Osteoblast (primary cell): ENCODE measurements around the gene SHISA4. TPM values are rescaled to one million over a fixed set of nuclear protein-coding genes. Genes with fewer than 3 reads are reported as not detected.

ENCODE experiments used
- DNase-seq: peaks from one replicate; pipeline ENCODE4 v3.0.0; 2011; ENCODE audit warnings: low spot score, mixed read lengths; ENCODE audit not compliant: insufficient read length; ENCODE audit errors: missing footprints
- H2AFZ ChIP-seq: 2 replicates; pipeline ENCODE4 v1.6.0; 2011; ENCODE audit warnings: mild to moderate bottlenecking, low read length
- H3K27ac ChIP-seq: 2 replicates; pipeline ENCODE4 v1.5.1; 2011; ENCODE audit warnings: mild to moderate bottlenecking, low read depth, low read length, moderate library complexity
- H3K27me3 ChIP-seq: 2 replicates; pipeline ENCODE4 v1.6.0; 2012; ENCODE audit warnings: mild to moderate bottlenecking, control low read depth, inconsistent platforms, low read length, moderate library complexity; ENCODE audit not compliant: insufficient read depth
- H3K36me3 ChIP-seq: 2 replicates; pipeline ENCODE4 v1.5.1; 2011; ENCODE audit warnings: mild to moderate bottlenecking, low read length, control low read depth, moderate library complexity; ENCODE audit not compliant: insufficient read depth
- H3K4me1 ChIP-seq: 2 replicates; pipeline ENCODE4 v1.5.1; 2011; ENCODE audit warnings: mild to moderate bottlenecking, low read length, control low read depth, moderate library complexity; ENCODE audit not compliant: insufficient read depth
- H3K4me2 ChIP-seq: 2 replicates; pipeline ENCODE4 v1.6.0; 2011; ENCODE audit warnings: mild to moderate bottlenecking, low read length; ENCODE audit not compliant: insufficient read depth
- H3K4me3 ChIP-seq: fragments of 200-600 bp; sonication (generic); 3 replicates; pipeline ENCODE4 v1.5.1; 2012; ENCODE audit warnings: mild to moderate bottlenecking, low read length, inconsistent platforms; ENCODE audit not compliant: insufficient read depth
- H3K79me2 ChIP-seq: 2 replicates; pipeline ENCODE4 v1.6.0; 2012; ENCODE audit warnings: mild to moderate bottlenecking, low read length, control low read depth, inconsistent platforms; ENCODE audit not compliant: insufficient read depth
- H3K9me3 ChIP-seq: 2 replicates; pipeline ENCODE4 v1.5.1; 2011; ENCODE audit warnings: low read depth, low read length, control low read depth
- H4K20me1 ChIP-seq: 2 replicates; pipeline ENCODE4 v1.6.0; 2012; ENCODE audit warnings: mild to moderate bottlenecking, low read length, control low read depth; ENCODE audit not compliant: insufficient read depth
- CTCF ChIP-seq: IDR thresholded peaks from 2 replicates; pipeline ENCODE4 v1.5.1; 2011; ENCODE audit warnings: mild to moderate bottlenecking, low read depth, low read length, moderate library complexity; ENCODE audit errors: extremely low read depth
- total RNA-seq: library from RNA; depleted of rRNA; stranded (reverse); fragments of >200 nt; gene quantifications from 2 replicates; pipeline ENCODE4 v1.2.3, GENCODE V29; 2012

Gene SHISA4
- total RNA-seq, 1 donor: 25.3 TPM

GRCh38 chr1:201895913-201896807 is 7.5 kb downstream of the SHISA4 start:
- no peak overlapping the region for H2AFZ ChIP-seq
- H3K27ac ChIP-seq: peak overlapping the region; percentile 2
- H3K4me3 ChIP-seq: no peak overlapping the region
- H3K4me2 ChIP-seq: peak overlapping the region; percentile 46
- peak; percentile 97 for DNase-seq
- H3K4me1 ChIP-seq: peaks cover 25% of the 10 kb centered on the region
- no peaks in the 10 kb centered on the region for H3K27me3 ChIP-seq
- H3K79me2 ChIP-seq: no peaks in the 10 kb centered on the region
- peaks cover 18% of the 10 kb centered on the region for H3K36me3 ChIP-seq
- no peaks in the 10 kb centered on the region for H3K9me3 ChIP-seq
- peak; percentile 94 for TF ChIP-seq CTCF
- no peaks in the 10 kb centered on the region for H4K20me1 ChIP-seq

GRCh38 chr1:201896951-201897391 is 8.3 kb downstream of the SHISA4 start:
- H3K4me2 ChIP-seq: no peak overlapping the region
- no peaks in the 10 kb centered on the region for H3K9me3 ChIP-seq
- no peaks in the 10 kb centered on the region for H4K20me1 ChIP-seq
- no peaks in the 10 kb centered on the region for H3K27me3 ChIP-seq
- peak; percentile 89 for DNase-seq
- H3K4me1 ChIP-seq: peaks cover 27% of the 10 kb centered on the region
- H3K27ac ChIP-seq: peak overlapping the region; percentile 2
- H3K4me3 ChIP-seq: no peak overlapping the region
- no peak overlapping the region for H2AFZ ChIP-seq
- peaks cover 18% of the 10 kb centered on the region for H3K36me3 ChIP-seq
- no peaks in the 10 kb centered on the region for H3K79me2 ChIP-seq
- peak; percentile 8 for TF ChIP-seq CTCF

- no peaks in the 10 kb centered on the region for H3K9me3 ChIP-seq
- peaks cover 40% of the 10 kb centered on the region for H3K4me1 ChIP-seq
- H3K27ac ChIP-seq: no peak overlapping the region
- peaks cover 18% of the 10 kb centered on the region for H3K36me3 ChIP-seq
- H4K20me1 ChIP-seq: no peaks in the 10 kb centered on the region
- H3K27me3 ChIP-seq: no peaks in the 10 kb centered on the region
- DNase-seq: no peak
- no peak overlapping the region for H3K4me2 ChIP-seq
- TF ChIP-seq CTCF: no peak
- no peak overlapping the region for H2AFZ ChIP-seq
- H3K79me2 ChIP-seq: no peaks in the 10 kb centered on the region
- no peak overlapping the region for H3K4me3 ChIP-seq
These were observed 9.7 kb downstream of the SHISA4 start for GRCh38 chr1:201898240-201898894.

GRCh38 chr1:201898992-201899391 is 10.3 kb downstream of the SHISA4 start:
- Histone ChIP-seq H3K4me2 (no peak overlapping the region), H3K4me1 (peaks cover 43% of the 10 kb centered on the region), H3K79me2 (no peaks in the 10 kb centered on the region), H3K9me3 (no peaks in the 10 kb centered on the region), H3K4me3 (no peak overlapping the region), H4K20me1 (no peaks in the 10 kb centered on the region), H3K27ac (no peak overlapping the region), H2AFZ (no peak overlapping the region), H3K36me3 (peaks cover 18% of the 10 kb centered on the region), H3K27me3 (no peaks in the 10 kb centered on the region)
- TF ChIP-seq CTCF: no peak
- DNase-seq: no peak
